CD1c-positive myeloid dendritic cell (primary cell): ENCODE data around the gene PHF21B.

Source experiments
- DNase-seq: peaks from one replicate; pipeline ENCODE4 v3.0.0-alpha.2; 2016; ENCODE audit errors: extremely low spot score

Gene PHF21B

GRCh38 chr22:44990810-44991209 lies 19.0 kb downstream of the PHF21B start:
- DNase-seq, result no peak

DNA sequence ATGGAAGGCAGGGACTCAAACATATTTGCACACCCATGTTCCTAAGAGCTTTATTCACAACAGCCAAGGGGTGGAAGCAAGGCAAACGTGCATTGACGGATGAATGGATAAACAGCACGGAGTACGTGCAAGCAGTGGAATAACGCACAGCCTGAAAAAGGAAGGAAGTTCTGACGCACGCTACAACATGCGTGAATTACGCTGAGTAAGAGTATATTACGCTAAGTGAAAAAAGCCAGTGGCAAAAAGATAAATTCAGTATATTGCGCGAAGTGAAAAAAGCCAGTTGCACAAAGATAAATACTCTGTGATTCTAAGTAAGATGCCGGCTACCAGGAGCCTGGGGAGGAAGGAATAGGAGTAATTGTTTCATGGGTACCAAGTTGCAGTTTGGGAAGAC lies 19.5 kb downstream of the PHF21B start:
- DNase-seq, result no peak

DNA sequence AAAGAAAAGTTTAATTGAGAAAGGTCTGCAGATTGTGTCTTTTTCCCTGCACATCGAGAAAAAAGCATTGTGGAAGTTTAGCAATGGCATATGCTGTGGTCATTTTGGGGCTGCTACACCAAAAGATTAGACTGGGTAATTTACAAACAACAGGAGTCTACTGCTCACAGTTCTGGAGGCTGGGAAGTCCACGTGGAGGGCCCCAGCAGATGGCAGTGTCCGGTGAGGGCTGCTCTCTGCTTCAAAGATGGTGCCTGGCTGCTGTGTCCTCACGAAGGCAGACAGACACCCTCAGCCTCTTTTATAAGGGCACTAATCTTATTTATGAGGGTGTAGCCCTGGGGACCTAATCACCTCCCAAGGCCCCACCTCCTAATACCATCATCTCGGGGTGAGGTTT lies 21.1 kb downstream of the PHF21B start:
- no peak for DNase-seq

DNA sequence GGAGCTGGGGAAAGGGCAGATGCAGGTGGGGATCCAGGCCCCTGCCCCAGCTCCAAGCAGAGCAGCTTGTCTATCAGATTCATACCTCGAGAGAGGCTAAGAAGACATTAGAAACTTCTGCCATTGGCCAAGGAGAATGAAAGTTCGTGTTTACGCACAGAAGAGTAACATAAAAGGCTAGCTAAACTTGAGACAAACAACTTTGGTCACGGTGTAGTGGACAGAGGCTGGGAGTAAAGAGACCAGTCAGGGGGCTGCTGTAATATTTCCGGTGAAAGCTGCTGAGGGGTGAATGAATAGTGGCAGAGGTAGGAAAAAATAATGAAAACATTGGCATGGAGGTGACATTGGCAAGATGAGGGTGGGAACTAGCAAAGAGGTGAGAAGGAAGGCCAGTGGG lies 22.9 kb downstream of the PHF21B start:
- DNase-seq, result no peak

DNA sequence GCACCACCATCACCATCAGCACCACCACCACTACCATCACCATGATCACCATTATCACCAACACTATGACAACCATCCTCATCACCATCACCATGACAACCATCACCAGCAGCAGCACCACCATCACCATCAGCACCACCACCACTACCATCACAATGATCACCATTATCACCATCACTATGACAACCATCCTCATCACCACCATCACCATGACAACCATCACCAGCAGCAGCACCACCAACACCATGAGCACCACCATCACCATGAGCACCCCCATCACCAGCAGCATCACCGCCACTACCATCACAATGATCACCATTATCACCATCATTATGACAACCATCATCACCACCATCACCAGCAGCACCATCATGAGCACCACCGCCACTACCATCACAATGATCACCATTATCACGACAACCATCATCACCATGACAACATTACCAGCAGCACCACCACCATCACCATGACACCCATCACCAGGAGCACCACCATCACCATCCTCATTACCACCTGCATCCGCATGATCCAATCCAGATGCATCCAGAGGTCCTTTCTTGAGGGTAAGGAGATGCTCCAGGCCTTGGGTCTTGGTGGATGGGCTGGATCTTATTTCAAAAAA lies 23.8 kb downstream of the PHF21B start:
- no peak for DNase-seq

DNA sequence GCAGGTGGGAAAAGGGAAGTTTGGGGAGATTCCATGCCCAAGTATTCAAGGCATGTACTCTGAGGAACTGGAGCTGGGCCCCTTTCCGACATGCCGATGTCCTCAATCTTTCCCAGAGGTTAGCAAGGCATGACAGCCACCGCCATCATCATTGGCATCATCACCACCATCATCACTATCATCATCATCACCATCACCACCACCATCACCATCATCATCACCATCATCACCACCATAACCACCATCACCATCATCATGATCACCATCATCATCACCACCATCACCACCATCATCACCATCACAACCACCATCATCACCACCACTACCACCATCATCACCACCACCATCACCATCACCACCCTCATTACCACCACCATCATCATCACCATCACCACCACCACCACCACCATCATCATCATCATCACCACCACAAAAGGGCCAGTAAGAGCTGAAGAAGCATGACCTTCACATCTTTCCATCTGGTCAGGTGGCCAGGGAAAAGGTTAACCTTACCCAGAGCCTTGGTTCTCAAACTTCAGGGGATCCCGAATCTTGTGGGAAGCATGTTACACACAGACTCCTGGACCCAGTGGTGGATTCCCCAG lies 25.8 kb downstream of the PHF21B start:
- DNase-seq, result no peak

DNA sequence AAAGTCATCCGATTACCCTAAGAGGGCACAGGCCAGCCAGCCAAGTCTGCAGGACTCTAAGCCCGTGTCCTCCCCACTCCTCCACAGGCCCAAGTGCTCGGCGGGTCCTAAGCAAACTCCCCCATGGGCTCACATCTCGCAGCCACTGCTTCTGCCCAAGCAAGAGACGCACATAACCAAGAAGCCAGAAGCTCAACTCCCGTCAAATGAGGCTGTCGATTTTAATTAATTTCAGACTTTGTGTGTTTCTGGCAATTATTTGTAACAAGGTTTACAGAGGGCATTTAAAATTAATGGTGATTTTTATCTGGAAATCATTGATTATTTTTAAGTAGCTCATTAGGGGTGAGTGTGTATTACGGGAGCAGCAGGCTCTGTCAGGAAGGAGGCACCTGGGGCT lies 27.4 kb downstream of the PHF21B start:
- DNase-seq, result no peak

GRCh38 chr22:44981857-44982256 lies 27.9 kb downstream of the PHF21B start:
- DNase-seq, result no peak

DNA sequence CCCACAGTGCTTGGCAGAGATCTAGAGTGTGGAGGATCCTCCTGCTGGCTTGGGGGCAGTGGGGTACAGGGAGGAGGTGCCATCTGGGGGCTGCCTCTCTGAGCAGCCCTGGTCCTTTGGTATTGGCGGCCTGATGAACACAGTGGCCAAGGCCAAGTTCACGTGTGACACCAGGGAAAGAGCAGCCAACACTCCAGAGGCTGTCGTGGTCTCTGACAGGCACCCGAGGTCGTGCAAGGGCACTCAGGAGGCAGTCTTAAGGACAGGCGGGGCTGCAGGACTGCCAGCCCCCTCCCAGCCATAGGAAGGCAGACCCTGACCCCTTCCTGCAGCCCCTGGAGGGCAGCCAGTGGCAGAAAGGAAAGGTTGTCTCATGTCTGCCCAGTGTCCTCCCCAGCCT lies 30.7 kb downstream of the PHF21B start:
- DNase-seq, result no peak

DNA sequence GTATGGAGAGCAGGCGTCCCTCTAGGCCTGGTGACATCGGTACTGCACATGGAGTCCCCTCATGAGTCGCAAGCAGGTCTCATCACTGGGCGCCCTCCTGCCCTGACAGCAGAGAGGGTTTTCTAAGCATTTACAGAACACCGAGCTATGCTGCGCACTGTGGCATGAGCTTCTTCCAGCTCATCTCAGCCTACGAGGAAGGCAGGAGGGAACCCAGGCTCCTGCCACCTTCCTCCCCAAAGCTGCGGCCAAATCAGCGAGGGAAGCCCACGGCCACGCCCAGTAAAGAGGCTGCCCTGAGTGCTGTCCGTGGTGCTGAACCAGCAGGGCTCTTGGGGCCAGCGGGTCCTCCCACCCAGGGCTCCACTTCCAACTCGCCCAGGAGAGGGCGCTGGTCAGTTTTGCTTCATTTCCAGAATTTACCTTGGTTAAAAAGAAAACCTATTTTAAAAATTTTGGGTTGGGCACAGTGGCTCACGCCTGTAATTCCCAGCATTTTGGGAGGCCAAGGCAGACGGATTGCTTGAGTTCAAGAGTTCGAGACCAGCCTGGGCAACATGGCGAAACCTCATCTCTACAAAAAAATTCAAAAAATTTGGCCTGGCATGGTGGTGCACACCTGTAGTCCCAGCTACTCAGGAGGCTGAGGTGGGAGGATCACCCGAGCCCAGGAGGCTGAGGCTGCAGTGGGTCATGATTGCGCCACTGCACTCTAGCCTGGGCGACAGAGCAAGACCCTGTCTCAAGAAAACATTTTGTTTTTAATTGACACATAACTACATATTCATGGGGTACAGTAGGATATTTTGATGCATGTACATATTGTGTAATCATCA lies 34.2 kb downstream of the PHF21B start:
- DNase-seq, result peak; percentile 86

- no peak for DNase-seq
Measured at GRCh38 chr22:44974454-44974853, 35.4 kb downstream of the PHF21B start.

GRCh38 chr22:44973829-44974228 lies 36.0 kb downstream of the PHF21B start:
- no peak for DNase-seq

GRCh38 chr22:44972363-44973083 lies 37.3 kb downstream of the PHF21B start:
- DNase-seq, result peak; percentile 1

GRCh38 chr22:44971651-44972362 lies 38.0 kb downstream of the PHF21B start:
- DNase-seq, result no peak

GRCh38 chr22:44970291-44970690 lies 39.5 kb downstream of the PHF21B start:
- DNase-seq, result no peak

GRCh38 chr22:44969817-44970216 lies 40.0 kb downstream of the PHF21B start:
- no peak for DNase-seq

- no peak for DNase-seq
Measured at GRCh38 chr22:44968736-44969135, 41.1 kb downstream of the PHF21B start.

DNA sequence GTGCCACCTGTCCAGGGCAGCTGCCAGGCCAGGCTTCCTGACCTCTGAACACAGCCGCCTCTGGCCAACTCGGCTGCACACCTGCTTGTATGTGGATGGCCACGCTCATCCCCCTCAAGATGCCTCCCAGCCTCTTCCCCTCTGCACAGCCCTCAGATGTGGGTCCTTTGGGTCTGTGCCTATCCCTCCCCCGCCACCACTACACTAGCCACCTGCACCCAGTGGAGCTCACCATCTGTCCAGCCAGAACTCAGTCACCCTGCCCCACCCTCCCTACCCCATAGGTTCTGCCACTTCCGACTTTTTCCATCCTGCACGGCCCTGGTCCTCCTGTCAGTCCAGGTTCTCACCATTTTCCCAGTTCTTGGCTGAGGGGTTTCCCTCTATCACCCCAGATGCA lies 44.6 kb downstream of the PHF21B start:
- DNase-seq, result no peak

GRCh38 chr22:44964722-44965078 lies 45.1 kb downstream of the PHF21B start:
- no peak for DNase-seq

DNA sequence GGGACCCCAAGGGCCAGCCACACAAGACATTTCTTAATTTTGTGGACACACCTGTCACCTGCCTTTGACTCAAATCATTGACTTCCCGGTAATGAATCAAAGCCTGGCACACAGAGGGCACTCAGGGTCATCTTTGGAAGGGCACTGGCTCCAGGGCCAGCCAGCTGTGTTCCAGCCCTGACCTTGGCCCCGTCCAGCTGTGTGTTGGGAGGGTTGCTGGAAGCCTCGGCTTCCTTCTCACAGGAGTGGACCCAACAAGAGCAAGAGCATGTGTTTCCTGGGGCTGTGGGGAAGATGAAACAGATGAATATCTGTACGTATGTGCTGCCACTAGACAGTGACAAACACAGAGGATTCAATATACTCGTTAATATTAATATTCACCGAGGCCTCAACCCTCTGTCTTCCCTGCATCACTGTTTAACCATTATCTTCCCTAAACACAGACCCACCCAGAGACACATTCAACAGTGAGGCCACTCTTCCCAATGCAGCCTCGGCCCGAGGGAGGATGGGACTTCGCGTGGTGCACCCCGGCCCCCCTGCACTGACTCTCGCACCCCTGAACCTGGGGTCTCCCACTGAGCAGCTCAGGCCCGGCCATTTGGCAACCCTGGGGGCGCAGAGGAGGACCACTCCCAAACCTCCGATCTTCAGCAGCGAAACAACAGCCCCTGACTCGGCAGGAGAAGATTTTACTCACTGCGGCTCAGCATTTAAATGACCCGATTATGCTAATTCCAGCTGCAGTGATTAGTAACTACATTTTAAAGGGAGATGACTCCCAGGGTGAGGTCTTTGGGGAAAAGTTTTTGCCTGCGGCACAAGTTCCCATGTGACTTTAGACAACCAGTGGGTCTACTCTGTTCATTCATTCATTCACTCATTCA lies 45.7 kb downstream of the PHF21B start:
- no peak for DNase-seq
